NCI-H2081 (cell line): ENCODE measurements around the gene GOLGA7B.

ENCODE experiments used
- DNase-seq, 2 experiments: peaks; one replicate each; lab custom pipeline; 2025; lab: John Stamatoyannopoulos, UW

GOLGA7B gene

GRCh38 chr10:97867220-97867800 lies 17.7 kb downstream of the GOLGA7B start:
- DNase-seq: no peak

- no peak for DNase-seq
These were observed 18.6 kb downstream of the GOLGA7B start for GRCh38 chr10:97868134-97868685.

GRCh38 chr10:97869091-97870042 lies 19.7 kb downstream of the GOLGA7B start:
- peak; percentile 78 to 88 for DNase-seq

GRCh38 chr10:97870990-97871389 lies 21.3 kb downstream of the GOLGA7B start:
- DNase-seq: no peak

- no peak for DNase-seq
These were observed 23.9 kb downstream of the GOLGA7B start for GRCh38 chr10:97873569-97873968.

GRCh38 chr10:97874332-97874731 lies 24.7 kb downstream of the GOLGA7B start:
- no peak for DNase-seq

GRCh38 chr10:97875391-97875790 lies 25.7 kb downstream of the GOLGA7B start:
- DNase-seq: no peak

GRCh38 chr10:97876402-97876801 lies 26.8 kb downstream of the GOLGA7B start:
- no peak for DNase-seq

- DNase-seq: no peak
These were observed 29.6 kb downstream of the GOLGA7B start for GRCh38 chr10:97879241-97879640.

- DNase-seq: no peak
These were observed 30.5 kb downstream of the GOLGA7B start for GRCh38 chr10:97880109-97880508.

- no peak for DNase-seq
These were observed 32.8 kb downstream of the GOLGA7B start for GRCh38 chr10:97882142-97883091.

GRCh38 chr10:97883092-97883485 lies 33.4 kb downstream of the GOLGA7B start:
- no peak for DNase-seq

- no peak for DNase-seq
These were observed 36.6 kb downstream of the GOLGA7B start for GRCh38 chr10:97886286-97886685.

- no peak for DNase-seq
These were observed 37.8 kb downstream of the GOLGA7B start for GRCh38 chr10:97887399-97887798.

- DNase-seq: no peak
These were observed 38.5 kb downstream of the GOLGA7B start for GRCh38 chr10:97888134-97888533.

GRCh38 chr10:97888641-97889262 lies 39.1 kb downstream of the GOLGA7B start:
- peak; percentile 19 to 34 for DNase-seq

GRCh38 chr10:97889461-97890265 lies 40.0 kb downstream of the GOLGA7B start:
- no peak for DNase-seq

- no peak for DNase-seq
These were observed 42.0 kb downstream of the GOLGA7B start for GRCh38 chr10:97891497-97892167.

GRCh38 chr10:97892506-97892905 lies 42.9 kb downstream of the GOLGA7B start:
- no peak for DNase-seq

GRCh38 chr10:97892939-97893338 lies 43.3 kb downstream of the GOLGA7B start:
- DNase-seq: no peak
